GF-D8 (cell line): ENCODE data around the gene TBX6.
"Not testable (repeated sequence)": the region's sequence is repeated elsewhere in the genome, so short reads cannot be mapped to it uniquely, and the experiment has no call there.

ENCODE experiments used
- DNase-seq: peaks from one replicate; lab custom pipeline; 2025; lab: John Stamatoyannopoulos, UW

Gene TBX6

GRCh38 chr16:30091474-30092372 lies at the start of gene TBX6:
TBX6 (minus strand) TSS chr16:30091924; CDS start chr16:30091193, 731 bp downstream.
- DNase-seq: peak; percentile 81

DNA sequence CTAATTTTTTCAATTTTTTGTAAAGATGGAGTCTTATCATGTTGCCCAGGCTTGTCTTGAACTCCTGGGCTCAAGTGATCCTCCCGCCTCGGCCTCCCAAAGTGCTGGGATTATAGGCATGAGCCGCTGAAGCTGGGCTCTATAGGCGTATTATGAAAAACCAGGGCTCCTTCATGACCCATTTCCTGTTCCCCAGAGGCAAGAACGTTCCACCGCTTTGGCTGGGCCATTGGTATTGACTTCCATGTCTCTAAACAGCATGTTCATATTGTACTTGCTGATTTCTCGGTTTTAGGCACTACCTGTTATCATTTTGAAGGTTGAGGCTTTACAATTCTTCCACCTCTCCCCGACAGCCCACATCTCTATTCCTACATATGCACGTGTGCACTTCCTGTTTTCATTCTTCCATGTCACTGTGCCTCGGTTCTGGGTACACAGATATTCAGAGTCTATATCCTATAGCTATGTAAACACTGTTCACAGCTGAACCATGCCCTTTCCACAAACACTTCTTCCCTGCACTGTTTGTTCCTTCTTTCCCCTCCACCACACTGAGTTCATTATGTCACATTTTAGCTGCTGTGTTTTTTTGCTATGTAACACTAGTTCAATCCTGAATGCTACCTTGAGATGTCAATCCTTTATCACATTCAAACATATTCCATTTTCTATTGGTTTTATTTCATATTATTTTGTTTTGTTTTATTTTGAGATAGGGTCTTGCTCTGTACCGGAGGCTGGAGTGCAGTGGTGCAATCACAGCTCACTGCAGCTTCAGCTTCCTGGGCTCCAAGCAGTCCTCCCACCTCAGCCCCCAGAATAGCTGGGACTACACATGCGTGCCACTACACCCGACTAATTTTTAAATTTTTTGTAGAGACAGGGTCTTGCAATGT lies 48.1 kb upstream of the TBX6 start:
- no peak for DNase-seq

DNA sequence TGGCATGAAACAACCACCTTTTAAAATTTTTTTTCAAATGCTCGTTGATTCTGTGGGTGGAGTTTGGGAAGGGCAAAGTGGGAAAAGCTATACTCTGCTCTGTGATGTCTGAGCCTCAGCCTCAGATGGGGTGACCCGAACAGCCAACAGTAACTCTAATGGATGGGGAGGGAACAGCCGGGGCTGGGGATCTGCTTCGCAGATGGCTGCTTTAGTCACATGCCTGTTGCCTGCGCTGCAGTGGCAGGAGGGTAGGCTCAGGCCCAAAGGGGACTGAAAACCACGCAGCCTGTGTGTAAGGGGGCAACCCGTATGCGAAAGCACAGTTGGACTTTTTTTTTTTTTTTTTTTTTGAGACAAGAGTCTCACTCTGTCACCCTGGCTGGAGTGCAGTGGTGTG lies 46.2 kb upstream of the TBX6 start:
- no peak for DNase-seq

DNA sequence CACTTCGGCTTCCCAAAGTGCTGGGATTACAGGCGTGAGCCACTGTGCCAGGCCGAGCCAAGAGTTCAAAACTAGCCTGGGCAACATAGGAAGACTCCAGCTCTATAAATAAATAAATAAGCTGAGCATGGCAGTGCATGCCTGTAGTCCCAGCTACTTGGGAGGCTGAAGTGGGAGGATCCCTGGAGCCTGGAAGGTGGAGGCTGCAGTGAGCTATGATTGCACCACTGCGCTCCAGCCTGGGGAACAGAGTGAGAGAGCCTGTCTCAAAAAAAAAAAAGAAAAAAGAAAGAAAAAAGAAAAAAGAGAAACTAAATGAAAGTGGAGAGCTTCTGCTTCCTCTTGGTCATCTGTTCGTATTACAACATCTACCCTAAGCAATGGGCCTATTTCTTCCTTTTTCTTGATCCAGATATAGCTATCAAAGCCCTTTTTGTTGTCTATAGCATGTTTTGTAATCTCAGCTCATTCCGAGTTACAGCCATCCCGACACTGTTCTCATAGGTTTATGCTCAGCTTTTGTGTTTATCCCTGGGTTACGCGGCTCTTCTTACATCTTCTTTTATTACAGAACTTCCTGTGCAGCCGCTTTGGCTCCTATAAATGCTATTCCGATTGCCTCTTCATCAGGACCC lies 45.4 kb upstream of the TBX6 start:
- DNase-seq: peak; percentile 26

DNA sequence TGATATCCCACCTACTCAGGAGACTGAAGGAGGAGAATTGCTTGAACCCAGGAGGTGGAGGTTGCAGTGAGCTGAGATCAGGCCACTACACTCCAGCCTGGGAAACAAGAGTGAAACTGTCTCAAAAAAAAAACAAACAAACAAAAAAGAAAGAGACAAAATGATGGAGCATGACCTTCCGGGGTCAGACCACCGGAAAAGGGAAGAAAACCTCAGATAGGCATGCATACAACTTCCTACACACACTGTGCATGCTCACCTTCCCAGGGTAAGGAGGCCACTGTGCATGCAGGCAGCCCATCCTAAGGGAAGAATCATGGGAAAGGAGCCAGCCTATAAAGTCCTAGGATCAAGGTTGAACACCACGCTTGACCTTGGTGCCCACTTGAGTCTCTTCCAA lies 40.9 kb upstream of the TBX6 start:
- no peak for DNase-seq

DNA sequence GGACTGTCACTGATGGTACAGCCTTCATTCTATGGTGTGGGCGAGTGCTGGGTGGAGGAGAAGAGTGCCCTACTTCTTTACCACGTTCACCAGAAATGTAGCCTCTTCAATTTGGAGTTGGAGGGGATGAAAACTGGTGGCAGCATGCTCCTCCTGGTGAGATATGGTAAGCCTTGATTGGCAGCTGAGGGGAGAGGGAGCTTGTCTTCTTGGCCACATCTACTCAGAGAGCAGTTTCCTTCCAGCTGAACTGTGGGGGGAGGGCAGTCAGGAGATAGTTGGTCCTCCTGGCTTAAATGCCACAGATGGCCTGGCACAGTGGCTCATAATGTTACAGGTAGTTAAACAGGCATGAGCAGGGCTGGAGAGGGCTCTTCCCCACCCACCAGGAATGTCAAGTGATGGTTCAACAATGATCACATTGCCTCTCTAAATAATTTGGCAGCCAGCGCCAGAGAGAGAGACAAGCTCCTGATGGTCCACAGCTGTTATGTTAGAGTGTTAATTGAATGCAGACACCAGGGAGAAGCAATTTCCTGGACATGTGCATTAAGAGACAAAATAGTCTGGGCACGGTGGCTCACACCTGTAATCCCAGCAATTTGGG lies 40.2 kb upstream of the TBX6 start:
- DNase-seq: no peak

DNA sequence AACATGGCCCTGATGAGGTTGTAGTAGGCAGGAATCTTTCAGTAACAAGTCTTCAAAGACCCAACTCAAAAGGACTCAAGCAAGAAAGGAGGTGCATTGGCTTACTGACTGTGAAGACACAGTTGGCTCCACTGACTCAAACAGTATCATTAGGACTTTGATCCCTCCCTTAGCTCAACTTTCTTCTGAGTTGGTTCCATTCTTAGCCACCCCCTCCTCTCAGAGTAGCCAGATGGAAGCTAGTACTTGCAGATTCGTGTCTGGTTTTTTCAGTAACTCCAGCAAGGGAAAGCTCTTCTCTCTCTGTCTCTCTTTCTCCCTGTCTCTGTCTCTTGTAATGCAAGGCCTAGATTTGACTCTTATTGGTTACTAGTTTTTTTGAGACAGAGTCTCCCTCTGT lies 36.3 kb upstream of the TBX6 start:
- no peak for DNase-seq

GRCh38 chr16:30125690-30126089 lies 34.0 kb upstream of the TBX6 start:
- not testable (repeated sequence) for DNase-seq

DNA sequence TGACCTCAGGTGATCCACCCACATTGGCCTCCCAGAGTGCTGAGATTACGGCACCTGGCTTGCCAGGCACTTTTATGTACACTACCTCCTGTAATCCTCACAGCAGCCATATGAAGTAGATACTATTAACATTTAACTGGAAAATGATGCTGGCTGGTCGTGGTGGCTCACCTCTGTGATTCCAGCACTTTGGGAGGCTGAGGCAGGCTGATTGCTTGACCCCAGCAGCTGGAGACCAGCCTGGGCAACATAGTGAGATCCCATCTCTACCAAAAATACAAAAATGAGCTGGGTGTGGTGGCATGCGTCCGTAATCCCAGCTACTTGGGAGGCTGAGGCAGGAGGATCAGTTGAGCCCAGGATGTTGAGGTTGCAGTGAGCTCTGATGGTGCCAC lies 33.3 kb upstream of the TBX6 start:
- no peak for DNase-seq

DNA sequence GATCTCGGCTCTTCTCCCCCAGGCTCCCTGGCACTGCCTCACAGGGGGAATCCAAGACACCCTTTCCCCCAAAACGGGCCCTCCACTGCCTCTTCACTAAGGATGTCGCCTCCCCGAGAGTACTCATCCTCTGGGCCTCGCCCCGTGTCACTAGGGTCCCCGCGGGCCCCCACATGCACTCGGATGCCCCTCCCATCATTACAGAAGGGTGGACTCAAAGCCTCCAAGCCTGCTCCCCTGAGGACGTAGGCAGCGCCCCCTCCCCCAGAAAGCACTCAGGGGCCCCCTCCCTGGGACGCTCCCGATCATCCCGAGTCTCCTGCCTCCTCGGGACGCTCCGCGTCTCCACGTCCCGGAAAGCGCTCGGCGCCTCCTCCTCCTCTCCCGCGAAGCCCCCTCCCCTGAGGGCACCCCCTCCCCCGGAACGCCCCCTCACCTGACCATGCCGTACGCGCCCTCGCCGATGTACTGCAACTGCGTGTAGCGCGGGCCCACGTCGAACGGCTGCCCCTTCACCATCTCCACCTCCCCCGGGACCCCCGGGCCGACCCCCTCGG lies 31.0 kb upstream of the TBX6 start:
- DNase-seq: no peak

DNA sequence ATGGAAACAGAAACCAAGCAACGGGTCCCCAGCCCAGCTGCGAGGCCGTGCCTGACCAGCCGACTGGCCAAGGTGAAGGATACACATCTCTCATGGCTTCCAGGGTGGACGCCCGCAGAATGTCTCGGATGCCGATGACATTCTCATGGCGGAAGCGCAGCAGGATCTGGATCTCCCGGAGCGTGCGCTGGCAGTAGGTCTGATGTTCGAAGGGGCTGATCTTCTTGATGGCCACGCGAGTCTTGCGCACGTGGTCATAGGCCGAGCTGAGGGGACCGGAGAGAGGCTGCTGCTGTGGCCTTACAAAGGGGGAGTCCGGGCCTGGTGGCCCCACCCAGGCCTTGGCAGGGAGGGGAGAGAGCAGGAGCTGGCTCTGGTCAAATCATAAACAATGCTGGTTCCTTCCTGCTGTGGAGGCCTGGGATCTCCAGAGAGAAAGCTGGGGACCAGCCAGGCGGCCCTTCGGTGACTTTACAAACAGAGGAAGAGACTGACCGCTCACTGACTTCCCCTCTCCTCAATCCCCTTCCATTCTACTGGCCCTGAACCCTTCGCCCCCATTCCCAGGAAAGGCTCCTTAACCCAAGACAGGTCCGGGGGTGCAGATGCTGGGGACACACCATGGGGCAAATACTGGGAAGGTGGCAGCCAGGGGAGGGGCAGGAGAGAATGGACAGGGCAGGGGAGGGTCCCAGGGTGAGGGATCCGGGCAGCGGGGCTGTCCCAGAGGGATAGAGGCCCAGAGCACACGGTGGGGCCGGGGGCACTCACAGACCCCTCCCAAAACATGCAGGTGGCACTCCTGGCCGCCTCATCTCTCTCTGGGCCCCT lies 30.2 kb upstream of the TBX6 start:
- no peak for DNase-seq

GRCh38 chr16:30120340-30121105 lies 28.8 kb upstream of the TBX6 start:
- no peak for DNase-seq

GRCh38 chr16:30119428-30119827 lies 27.7 kb upstream of the TBX6 start:
- no peak for DNase-seq

- DNase-seq: no peak
Measured at GRCh38 chr16:30117768-30118167, 26.0 kb upstream of the TBX6 start.

- no peak for DNase-seq
Measured at GRCh38 chr16:30116291-30117207, 24.8 kb upstream of the TBX6 start.

DNA sequence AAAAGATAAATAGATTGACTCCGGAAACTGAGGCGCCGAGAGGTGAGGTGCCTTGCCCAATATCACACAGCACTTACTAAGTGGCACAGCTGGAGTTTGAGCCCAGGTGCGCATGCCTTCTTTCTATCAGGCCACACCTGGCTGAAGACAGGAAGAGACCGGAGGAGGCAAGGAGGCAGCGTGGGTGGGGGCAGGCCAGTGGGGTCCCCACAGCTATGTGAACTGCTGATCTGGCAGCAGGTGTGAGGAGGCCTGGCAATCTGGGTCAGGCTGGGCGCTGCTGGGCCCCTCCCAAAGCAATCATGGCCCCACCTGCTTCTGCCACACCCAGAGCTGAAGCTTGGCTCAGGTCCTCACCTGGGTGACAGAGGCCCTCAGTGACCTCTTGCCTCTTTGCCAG lies 23.5 kb upstream of the TBX6 start:
- no peak for DNase-seq

DNA sequence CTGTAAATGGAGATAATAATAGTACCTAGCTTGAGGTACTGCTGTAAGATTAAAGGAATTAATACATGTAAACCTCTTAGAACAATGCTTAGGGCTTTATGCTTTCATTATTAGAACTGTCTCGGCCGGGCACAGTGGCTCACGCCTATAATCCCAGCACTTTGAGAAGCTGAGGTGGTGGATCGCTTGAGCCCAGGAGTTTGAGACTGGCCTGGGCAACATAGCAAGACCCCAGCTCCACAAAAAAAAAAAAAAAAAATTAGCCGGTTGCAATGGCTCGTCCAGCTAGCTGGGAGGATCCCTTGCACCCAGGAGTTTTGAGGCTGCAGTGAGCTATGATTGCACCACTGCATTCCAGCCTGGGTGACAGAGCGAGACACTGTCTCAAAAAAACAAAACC lies 23.1 kb upstream of the TBX6 start:
- not testable (repeated sequence) for DNase-seq

DNA sequence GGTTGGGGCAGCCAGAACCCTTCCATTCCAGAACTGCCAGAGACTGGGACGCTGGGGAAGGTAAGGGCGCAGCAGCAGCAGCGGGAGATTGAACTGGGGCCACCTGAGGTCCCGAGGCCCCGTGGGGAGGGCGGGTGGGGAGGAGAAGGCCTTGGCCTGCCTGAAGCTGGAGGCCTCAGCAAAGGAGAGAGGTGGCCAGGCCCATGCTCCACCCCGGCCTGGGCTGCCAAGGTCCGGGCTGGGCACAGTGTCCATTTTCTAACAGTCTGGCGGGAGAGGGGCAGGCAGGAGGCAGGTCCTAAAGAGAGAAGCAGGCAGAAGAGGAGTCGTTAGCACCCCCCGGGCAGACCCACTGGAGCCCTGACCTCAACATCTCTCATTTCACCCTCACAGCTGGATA lies 22.7 kb upstream of the TBX6 start:
- no peak for DNase-seq
